ENCODE results near the gene PRTN3. TPM values are rescaled to one million over a fixed set of nuclear protein-coding genes. Genes with fewer than 3 reads are reported as not detected.

The PRTN3 gene
- total RNA-seq, 1 donor from 2014 or later, result not detected

- DNase-seq (ENCODE audit: extremely low spot score, unreplicated experiment), result peak; percentile 68
- peaks cover 18% of the 10 kb centered on the region for H3K4me1 Mint-ChIP-seq (ENCODE audit: unreplicated experiment)
- TF ChIP-seq, protein P1, sequence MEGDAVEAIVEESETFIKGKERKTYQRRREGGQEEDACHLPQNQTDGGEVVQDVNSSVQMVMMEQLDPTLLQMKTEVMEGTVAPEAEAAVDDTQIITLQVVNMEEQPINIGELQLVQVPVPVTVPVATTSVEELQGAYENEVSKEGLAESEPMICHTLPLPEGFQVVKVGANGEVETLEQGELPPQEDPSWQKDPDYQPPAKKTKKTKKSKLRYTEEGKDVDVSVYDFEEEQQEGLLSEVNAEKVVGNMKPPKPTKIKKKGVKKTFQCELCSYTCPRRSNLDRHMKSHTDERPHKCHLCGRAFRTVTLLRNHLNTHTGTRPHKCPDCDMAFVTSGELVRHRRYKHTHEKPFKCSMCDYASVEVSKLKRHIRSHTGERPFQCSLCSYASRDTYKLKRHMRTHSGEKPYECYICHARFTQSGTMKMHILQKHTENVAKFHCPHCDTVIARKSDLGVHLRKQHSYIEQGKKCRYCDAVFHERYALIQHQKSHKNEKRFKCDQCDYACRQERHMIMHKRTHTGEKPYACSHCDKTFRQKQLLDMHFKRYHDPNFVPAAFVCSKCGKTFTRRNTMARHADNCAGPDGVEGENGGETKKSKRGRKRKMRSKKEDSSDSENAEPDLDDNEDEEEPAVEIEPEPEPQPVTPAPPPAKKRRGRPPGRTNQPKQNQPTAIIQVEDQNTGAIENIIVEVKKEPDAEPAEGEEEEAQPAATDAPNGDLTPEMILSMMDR (conservative IDR thresholded peaks at IDR 0.05), result no peak
- H3K27ac Mint-ChIP-seq, result no peak overlapping the region
- no peak overlapping the region for H3K4me3 Mint-ChIP-seq
- H3K27me3 Mint-ChIP-seq, result no peaks in the 10 kb centered on the region
- H3K36me3 Mint-ChIP-seq, result peaks cover 18% of the 10 kb centered on the region
- no peaks in the 10 kb centered on the region for H3K9me3 Mint-ChIP-seq
Observed at GRCh38 chr19:805600-806550, 34.9 kb upstream of the PRTN3 start.

- TF ChIP-seq, protein P1 (conservative IDR thresholded peaks at IDR 0.05), result no peak
- Mint-ChIP-seq H3K4me1 (ENCODE audit: unreplicated experiment) (peaks cover 18% of the 10 kb centered on the region), H3K27me3 (no peaks in the 10 kb centered on the region), H3K9me3 (no peaks in the 10 kb centered on the region), H3K27ac (peak overlapping the region; percentile 76), H3K36me3 (peaks cover 22% of the 10 kb centered on the region), H3K4me3 (peak overlapping the region; percentile 40)
- peak; percentile 70 for DNase-seq (ENCODE audit: extremely low spot score, unreplicated experiment)
Observed at GRCh38 chr19:806815-807421, 33.9 kb upstream of the PRTN3 start.

- TF ChIP-seq, protein P1 (conservative IDR thresholded peaks at IDR 0.05), result no peak
- H3K4me3 Mint-ChIP-seq, result peak overlapping the region; percentile 40
- H3K36me3 Mint-ChIP-seq, result peaks cover 17% of the 10 kb centered on the region
- H3K27ac Mint-ChIP-seq, result peak overlapping the region; percentile 76
- peaks cover 14% of the 10 kb centered on the region for H3K4me1 Mint-ChIP-seq (ENCODE audit: unreplicated experiment)
- DNase-seq (ENCODE audit: extremely low spot score, unreplicated experiment), result no peak
- H3K27me3 Mint-ChIP-seq, result no peaks in the 10 kb centered on the region
- H3K9me3 Mint-ChIP-seq, result no peaks in the 10 kb centered on the region
Observed at GRCh38 chr19:807627-808422, 33.0 kb upstream of the PRTN3 start.

- Mint-ChIP-seq H3K27ac (no peak overlapping the region), H3K36me3 (peaks cover 17% of the 10 kb centered on the region), H3K27me3 (no peaks in the 10 kb centered on the region), H3K9me3 (no peaks in the 10 kb centered on the region), H3K4me3 (no peak overlapping the region), H3K4me1 (ENCODE audit: unreplicated experiment) (peaks cover 8% of the 10 kb centered on the region)
- DNase-seq (ENCODE audit: extremely low spot score, unreplicated experiment), result no peak
- TF ChIP-seq, protein P1 (conservative IDR thresholded peaks at IDR 0.05), result no peak
Observed at GRCh38 chr19:808423-808775, 32.4 kb upstream of the PRTN3 start.

DNA sequence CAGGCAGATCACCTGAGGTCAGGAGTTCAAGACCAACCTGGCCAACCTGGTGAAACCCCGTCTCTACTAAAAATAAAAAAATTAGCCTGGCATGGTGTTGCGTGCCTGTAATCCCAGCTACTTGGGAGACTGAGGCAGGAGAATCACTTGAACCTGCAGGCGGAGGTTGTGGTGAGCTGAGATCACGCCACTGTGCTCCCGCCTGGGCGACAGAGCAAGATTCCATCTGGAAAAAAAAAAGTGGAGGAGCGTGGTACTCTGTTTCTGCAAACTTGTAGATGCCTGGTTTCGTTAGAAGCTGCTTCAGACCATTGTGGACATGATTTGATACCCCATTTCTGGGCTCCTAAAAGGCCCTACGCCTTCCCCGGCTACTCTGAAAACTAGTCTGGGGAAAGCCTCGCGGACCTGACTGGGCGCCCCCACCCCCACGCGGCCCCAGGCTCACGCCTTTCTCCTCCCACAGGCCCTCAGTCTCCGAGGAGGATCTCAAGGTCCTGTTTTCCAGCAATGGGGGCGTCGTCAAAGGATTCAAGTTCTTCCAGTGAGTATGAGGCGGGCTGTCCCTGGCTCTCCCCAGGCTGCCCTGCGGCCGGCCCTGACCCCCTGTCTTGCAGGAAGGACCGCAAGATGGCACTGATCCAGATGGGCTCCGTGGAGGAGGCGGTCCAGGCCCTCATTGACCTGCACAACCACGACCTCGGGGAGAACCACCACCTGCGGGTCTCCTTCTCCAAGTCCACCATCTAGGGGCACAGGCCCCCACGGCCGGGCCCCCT lies 30.5 kb upstream of the PRTN3 start:
- no peaks in the 10 kb centered on the region for H3K27me3 Mint-ChIP-seq
- DNase-seq (ENCODE audit: extremely low spot score, unreplicated experiment), result no peak
- H3K36me3 Mint-ChIP-seq, result peaks cover 17% of the 10 kb centered on the region
- peak overlapping the region; percentile 34 for H3K27ac Mint-ChIP-seq
- H3K9me3 Mint-ChIP-seq, result no peaks in the 10 kb centered on the region
- H3K4me1 Mint-ChIP-seq (ENCODE audit: unreplicated experiment), result peaks cover 6% of the 10 kb centered on the region
- TF ChIP-seq, protein P1 (conservative IDR thresholded peaks at IDR 0.05), result no peak
- peak overlapping the region; percentile 14 for H3K4me3 Mint-ChIP-seq

Data from type B pancreatic cell (in vitro differentiated cells).